Activated naive CD8-positive, alpha-beta T cell (primary cell): ENCODE data around the gene FBXO45.
"Not testable (repeated sequence)": the region's sequence is repeated elsewhere in the genome, so short reads cannot be mapped to it uniquely, and the experiment has no call there.

Experiments used
- H3K27ac Mint-ChIP-seq: one replicate; pipeline ENCODE4 v1.8.0; 2021; ENCODE audit warnings: mixed read lengths
- H3K27me3 Mint-ChIP-seq: one replicate; pipeline ENCODE4 v1.8.0; 2021; ENCODE audit warnings: mixed read lengths
- H3K36me3 Mint-ChIP-seq: one replicate; pipeline ENCODE4 v1.8.0; 2021; ENCODE audit warnings: mixed read lengths
- H3K4me1 Mint-ChIP-seq: one replicate; pipeline ENCODE4 v1.8.0; 2021; ENCODE audit warnings: low read depth, mixed read lengths
- H3K4me3 Mint-ChIP-seq: one replicate; pipeline ENCODE4 v1.8.0; 2021; ENCODE audit warnings: mild to moderate bottlenecking, mixed read lengths
- H3K9me3 Mint-ChIP-seq: one replicate; pipeline ENCODE4 v1.8.0; 2021; ENCODE audit warnings: low read depth, mixed read lengths

The FBXO45 gene

DNA sequence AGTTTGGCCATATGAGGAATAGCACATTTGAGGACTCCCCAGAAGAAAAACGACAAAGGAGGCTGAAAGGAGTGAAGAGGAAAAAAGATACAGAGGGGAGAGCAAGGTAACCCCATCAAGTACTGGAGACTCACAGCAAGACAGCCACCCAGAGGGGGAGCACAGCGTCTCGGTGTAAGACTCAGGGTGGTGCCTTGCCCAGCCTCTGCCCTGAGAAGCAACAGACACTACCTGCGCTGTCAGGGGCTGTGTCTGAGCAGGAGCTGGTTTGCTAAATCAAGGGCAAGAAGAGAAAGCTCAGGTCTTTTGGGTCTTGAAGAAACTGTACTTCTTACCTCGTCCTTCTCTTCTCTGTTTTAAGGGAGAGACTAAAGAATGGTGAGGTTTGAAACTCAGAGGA is 27.9 kb downstream of the FBXO45 start:
- Mint-ChIP-seq H3K36me3 (no peaks in the 10 kb centered on the region), H3K4me1 (peaks cover 9% of the 10 kb centered on the region), H3K27me3 (no peaks in the 10 kb centered on the region), H3K9me3 (no peaks in the 10 kb centered on the region), H3K27ac (no peak overlapping the region), H3K4me3 (no peak overlapping the region)

- not testable (repeated sequence) for H3K27me3 Mint-ChIP-seq, H3K36me3 Mint-ChIP-seq, H3K9me3 Mint-ChIP-seq, H3K4me1 Mint-ChIP-seq, H3K27ac Mint-ChIP-seq
- H3K4me3 Mint-ChIP-seq, result peak overlapping the region; percentile 84
Observed at GRCh38 chr3:196597971-196598733, 29.7 kb downstream of the FBXO45 start.

DNA sequence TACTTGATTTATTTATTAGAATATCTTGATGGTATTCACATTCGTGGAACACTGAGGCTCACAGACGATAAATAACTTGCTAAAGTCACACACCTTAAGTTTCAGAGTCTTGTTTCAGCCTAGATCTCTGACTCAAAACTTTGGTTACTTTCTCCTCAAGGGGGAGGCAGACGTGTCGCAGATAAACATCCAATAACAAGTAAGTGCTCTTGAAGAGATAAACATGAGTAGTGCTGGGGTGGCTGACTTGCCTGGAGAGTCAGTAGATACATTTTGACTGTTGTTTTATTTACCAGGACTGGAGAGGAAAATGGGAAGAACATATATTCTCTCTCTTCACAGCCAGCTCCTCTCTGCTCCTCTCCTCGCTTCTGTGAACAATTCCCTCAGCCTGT is 31.3 kb downstream of the FBXO45 start:
- no peaks in the 10 kb centered on the region for H3K36me3 Mint-ChIP-seq
- no peaks in the 10 kb centered on the region for H3K27me3 Mint-ChIP-seq
- H3K4me3 Mint-ChIP-seq, result no peak overlapping the region
- no peak overlapping the region for H3K27ac Mint-ChIP-seq
- peaks cover 18% of the 10 kb centered on the region for H3K4me1 Mint-ChIP-seq
- no peaks in the 10 kb centered on the region for H3K9me3 Mint-ChIP-seq

GRCh38 chr3:196600359-196600758 is 31.9 kb downstream of the FBXO45 start:
- no peak overlapping the region for H3K27ac Mint-ChIP-seq
- H3K36me3 Mint-ChIP-seq, result no peaks in the 10 kb centered on the region
- H3K27me3 Mint-ChIP-seq, result no peaks in the 10 kb centered on the region
- H3K4me3 Mint-ChIP-seq, result no peak overlapping the region
- H3K4me1 Mint-ChIP-seq, result peaks cover 18% of the 10 kb centered on the region
- no peaks in the 10 kb centered on the region for H3K9me3 Mint-ChIP-seq

- Mint-ChIP-seq H3K36me3 (no peaks in the 10 kb centered on the region), H3K9me3 (no peaks in the 10 kb centered on the region), H3K27me3 (no peaks in the 10 kb centered on the region), H3K4me3 (no peak overlapping the region), H3K4me1 (peaks cover 18% of the 10 kb centered on the region), H3K27ac (no peak overlapping the region)
Observed at GRCh38 chr3:196602673-196603072, 34.2 kb downstream of the FBXO45 start.

DNA sequence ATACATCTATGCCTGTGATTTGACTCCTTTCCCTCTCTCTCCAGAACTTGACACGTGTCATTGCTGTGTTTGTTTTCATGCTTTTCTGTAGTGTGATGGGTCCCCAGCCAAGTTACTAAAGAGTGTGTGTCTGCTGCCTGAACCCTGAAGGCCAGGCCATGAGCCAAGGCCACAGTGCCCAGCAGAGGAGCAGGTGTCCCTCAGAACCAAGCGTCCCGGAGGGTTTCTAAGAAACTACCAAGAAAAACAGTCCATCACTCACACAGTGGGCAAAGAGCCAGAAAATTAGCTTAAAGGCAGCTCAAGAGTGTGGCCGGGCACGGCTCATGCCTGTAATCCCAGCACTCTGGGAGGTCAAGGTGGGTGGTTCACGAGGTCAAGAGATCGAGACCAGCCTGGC is 35.2 kb downstream of the FBXO45 start:
- peaks cover 9% of the 10 kb centered on the region for H3K4me1 Mint-ChIP-seq
- peak overlapping the region; percentile 34 for H3K27ac Mint-ChIP-seq
- no peaks in the 10 kb centered on the region for H3K27me3 Mint-ChIP-seq
- H3K9me3 Mint-ChIP-seq, result no peaks in the 10 kb centered on the region
- no peak overlapping the region for H3K4me3 Mint-ChIP-seq
- no peaks in the 10 kb centered on the region for H3K36me3 Mint-ChIP-seq

DNA sequence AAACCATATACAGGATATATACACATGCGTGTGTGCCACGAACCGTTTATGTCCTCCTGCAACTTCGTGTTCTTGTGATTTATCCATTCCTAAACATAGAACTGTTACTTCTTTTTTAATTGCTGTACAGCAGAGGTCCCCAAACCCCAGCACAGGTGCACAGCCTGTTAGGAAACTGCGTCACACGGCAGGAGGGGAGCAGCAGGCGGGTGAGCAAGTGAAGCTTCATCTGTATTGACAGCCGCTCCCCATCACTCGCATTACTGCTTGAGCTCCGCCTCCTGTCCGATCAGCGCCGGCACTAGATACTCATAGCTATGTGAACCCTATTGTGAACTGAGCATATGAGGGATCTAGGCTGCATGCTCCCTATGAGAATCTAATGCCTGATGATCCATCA is 36.1 kb downstream of the FBXO45 start:
- no peak overlapping the region for H3K27ac Mint-ChIP-seq

DNA sequence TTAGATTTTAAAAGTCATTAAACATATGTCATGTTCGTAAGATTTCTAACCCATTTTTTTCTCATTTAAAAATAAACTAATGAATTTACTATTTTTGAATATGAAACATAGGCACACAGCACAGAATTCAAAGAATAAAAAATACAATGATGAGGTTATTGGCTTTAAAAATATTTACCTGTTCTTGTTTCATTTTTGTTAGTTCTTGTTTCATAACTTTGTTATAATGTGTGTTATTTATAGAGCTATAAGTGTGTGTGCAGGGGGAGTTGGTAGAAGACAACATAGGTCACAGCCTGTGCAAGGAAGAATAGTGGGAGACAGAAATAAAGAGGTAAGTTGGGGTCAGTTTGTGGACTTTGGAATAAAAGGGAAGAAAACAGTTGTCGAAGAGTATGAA is 40.2 kb downstream of the FBXO45 start:
- Mint-ChIP-seq H3K27me3 (no peaks in the 10 kb centered on the region), H3K27ac (no peak overlapping the region), H3K36me3 (no peaks in the 10 kb centered on the region), H3K9me3 (no peaks in the 10 kb centered on the region), H3K4me3 (no peak overlapping the region), H3K4me1 (peaks cover 35% of the 10 kb centered on the region)

More for the DNA sequence above, 36.1 kb downstream of the FBXO45 start:
- H3K36me3 Mint-ChIP-seq, result no peaks in the 10 kb centered on the region
- no peak overlapping the region for H3K4me3 Mint-ChIP-seq
- H3K9me3 Mint-ChIP-seq, result no peaks in the 10 kb centered on the region
- H3K27me3 Mint-ChIP-seq, result no peaks in the 10 kb centered on the region
- peaks cover 14% of the 10 kb centered on the region for H3K4me1 Mint-ChIP-seq

DNA sequence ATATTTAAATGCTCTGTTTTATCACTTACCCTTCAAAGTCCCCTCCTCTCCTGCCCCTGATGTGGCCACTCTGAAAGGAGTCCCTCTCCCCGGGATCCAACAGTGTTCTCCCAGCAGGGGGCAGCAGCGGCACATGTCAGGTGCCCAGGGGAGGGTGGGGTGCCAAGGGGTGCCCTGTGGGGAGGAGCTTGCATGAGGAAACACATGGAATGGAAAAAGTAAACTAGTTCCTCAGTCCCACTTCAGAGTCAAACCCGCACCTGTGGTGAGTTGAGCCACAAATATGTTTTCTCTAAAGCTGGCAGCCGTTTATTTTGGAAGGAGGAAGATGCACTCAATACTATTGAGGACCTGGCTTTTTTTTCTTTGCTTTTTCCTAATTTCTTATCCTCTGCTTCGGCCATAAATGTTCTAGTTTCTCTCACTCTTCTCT is 40.9 kb downstream of the FBXO45 start:
- H3K9me3 Mint-ChIP-seq, result no peaks in the 10 kb centered on the region
- H3K4me1 Mint-ChIP-seq, result peaks cover 32% of the 10 kb centered on the region
- H3K36me3 Mint-ChIP-seq, result no peaks in the 10 kb centered on the region
- H3K27me3 Mint-ChIP-seq, result no peaks in the 10 kb centered on the region
- H3K27ac Mint-ChIP-seq, result peak overlapping the region; percentile 73
- H3K4me3 Mint-ChIP-seq, result peak overlapping the region; percentile 56

- Mint-ChIP-seq H3K27ac (peak overlapping the region; percentile 73), H3K9me3 (no peaks in the 10 kb centered on the region), H3K27me3 (no peaks in the 10 kb centered on the region), H3K36me3 (no peaks in the 10 kb centered on the region), H3K4me3 (peak overlapping the region; percentile 56), H3K4me1 (peaks cover 28% of the 10 kb centered on the region)
Observed at GRCh38 chr3:196609805-196610515, 41.5 kb downstream of the FBXO45 start.

DNA sequence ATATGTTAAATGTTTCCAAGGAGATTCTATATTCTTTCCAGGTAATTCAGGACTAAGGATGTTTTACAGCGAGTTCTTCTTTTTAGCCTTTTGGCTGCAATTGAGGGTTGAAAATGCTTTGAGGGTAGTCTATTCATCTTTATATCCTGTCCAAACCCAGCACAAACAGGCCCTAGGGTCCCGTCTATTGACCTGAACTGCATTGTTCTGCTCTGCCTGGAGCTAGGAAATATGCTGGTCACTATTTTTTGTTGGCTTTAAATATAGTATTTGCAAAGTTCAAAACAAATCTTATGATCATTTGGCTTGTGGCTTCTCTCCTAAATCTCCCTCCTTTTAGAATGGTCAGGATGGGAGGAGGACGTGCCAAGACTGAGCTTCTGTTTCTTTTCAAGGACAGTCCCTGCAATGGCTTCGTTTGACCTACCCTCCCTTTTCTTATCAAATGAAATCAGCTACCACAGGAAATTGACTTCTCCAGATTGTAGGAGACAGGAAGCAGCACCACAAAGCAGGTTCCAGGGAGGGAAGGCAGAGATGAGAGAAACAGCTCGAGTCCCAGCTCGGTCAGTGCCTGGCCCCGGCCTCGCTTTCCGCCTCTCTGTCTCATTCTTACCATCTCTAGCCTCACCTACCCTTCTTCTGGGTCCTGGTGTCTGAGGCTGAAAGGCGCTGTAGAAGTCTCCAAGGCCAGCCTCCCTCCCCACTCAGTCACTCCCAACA is 43.5 kb downstream of the FBXO45 start:
- peak overlapping the region; percentile 28 for H3K27ac Mint-ChIP-seq
- H3K4me3 Mint-ChIP-seq, result peak overlapping the region; percentile 27
- peaks cover 28% of the 10 kb centered on the region for H3K4me1 Mint-ChIP-seq

DNA sequence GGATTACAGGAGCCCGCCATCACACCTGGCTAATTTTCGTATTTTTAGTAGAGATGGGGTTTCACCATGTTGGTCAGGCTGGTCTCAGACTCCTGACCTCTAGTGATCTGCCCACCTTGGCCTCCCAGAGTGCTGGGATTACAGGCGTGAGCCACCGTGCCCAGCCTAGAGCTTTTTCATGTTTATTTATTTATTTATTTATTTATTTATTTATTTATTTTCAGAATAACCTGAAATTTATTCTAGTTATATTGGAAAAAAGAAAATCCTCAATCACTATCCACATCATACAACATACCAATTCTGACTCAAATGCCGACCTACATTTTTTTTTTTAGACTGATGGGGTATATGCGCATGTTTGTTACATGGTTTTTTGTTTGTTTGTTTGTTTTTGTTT is 46.8 kb downstream of the FBXO45 start:
- not testable (repeated sequence) for H3K9me3 Mint-ChIP-seq, H3K27ac Mint-ChIP-seq, H3K27me3 Mint-ChIP-seq, H3K36me3 Mint-ChIP-seq, H3K4me3 Mint-ChIP-seq
- peaks cover 26% of the 10 kb centered on the region for H3K4me1 Mint-ChIP-seq

More for the DNA sequence above, 43.5 kb downstream of the FBXO45 start:
- Mint-ChIP-seq H3K9me3 (no peaks in the 10 kb centered on the region), H3K27me3 (no peaks in the 10 kb centered on the region), H3K36me3 (no peaks in the 10 kb centered on the region)

DNA sequence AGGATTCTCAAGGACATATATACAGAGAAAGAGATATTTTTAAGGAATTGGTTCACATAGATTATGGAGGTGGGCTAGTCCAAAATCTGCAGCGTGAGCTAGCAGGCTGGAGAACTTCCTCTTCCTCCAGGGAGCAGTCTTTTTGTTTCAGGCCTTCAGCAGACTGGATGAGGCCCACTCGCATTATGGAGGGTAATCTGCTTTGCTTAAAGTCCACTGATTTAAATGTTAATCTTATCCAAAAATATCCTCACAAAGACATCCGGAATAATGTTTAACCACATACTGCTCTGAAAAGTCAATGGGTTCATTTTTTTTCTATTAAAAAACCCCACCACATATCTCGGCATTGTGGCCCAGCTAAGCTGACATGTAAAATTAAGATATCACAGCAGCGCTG is 48.8 kb downstream of the FBXO45 start:
- Mint-ChIP-seq H3K4me3 (no peak overlapping the region), H3K4me1 (peaks cover 22% of the 10 kb centered on the region), H3K27ac (no peak overlapping the region), H3K27me3 (no peaks in the 10 kb centered on the region), H3K9me3 (no peaks in the 10 kb centered on the region), H3K36me3 (no peaks in the 10 kb centered on the region)

- no peaks in the 10 kb centered on the region for H3K9me3 Mint-ChIP-seq
- no peak overlapping the region for H3K4me3 Mint-ChIP-seq
- peaks cover 18% of the 10 kb centered on the region for H3K4me1 Mint-ChIP-seq
- no peak overlapping the region for H3K27ac Mint-ChIP-seq
- no peaks in the 10 kb centered on the region for H3K27me3 Mint-ChIP-seq
- H3K36me3 Mint-ChIP-seq, result no peaks in the 10 kb centered on the region
Observed at GRCh38 chr3:196619223-196619622, 50.8 kb downstream of the FBXO45 start.

DNA sequence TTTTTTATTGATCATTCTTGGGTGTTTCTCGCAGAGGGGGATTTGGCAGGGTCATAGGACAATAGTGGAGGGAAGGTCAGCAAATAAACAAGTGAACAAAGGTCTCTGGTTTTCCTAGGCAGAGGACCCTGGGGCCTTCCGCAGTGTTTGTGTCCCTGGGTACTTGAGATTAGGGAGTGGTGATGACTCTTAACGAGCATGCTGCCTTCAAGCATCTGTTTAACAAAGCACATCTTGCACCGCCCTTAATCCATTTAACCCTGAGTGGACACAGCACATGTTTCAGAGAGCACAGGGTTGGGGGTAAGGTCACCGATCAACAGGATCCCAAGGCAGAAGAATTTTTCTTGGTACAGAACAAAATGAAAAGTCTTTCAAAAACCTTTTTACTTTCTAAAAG is 51.2 kb downstream of the FBXO45 start:
- H3K9me3 Mint-ChIP-seq, H3K4me3 Mint-ChIP-seq, H3K36me3 Mint-ChIP-seq, H3K27ac Mint-ChIP-seq, H3K27me3 Mint-ChIP-seq: not testable (repeated sequence)
- H3K4me1 Mint-ChIP-seq, result peaks cover 22% of the 10 kb centered on the region
